Neural cell (in vitro differentiated cells): ENCODE results near the gene USP22. TPM values are rescaled to one million over a fixed set of nuclear protein-coding genes. Genes with fewer than 3 reads are reported as not detected.

Experiments
- H2AFZ ChIP-seq: fragments of 200-600, 300-800 bp; sonication (generic), shearing (Covaris generic); 2 replicates; pipeline ENCODE4 v1.6.0; 2014; ENCODE audit warnings: low read depth, mild to moderate bottlenecking, antibody characterized with exemption, low read length, moderate library complexity
- H3F3A ChIP-seq: fragments of 200-600 bp; shearing (Covaris generic); 2 replicates; pipeline ENCODE4 v1.6.1; 2016; ENCODE audit warnings: mild to moderate bottlenecking, moderate library complexity, mixed read lengths, antibody characterized with exemption, low read length; ENCODE audit not compliant: insufficient read depth, poor library complexity, severe bottlenecking
- H3K27ac ChIP-seq: fragments of 200-600, 300-800 bp; sonication (generic), shearing (Covaris generic); 2 replicates; pipeline ENCODE4 v1.5.1; 2014; ENCODE audit warnings: mild to moderate bottlenecking, low read length, moderate library complexity
- H3K27me3 ChIP-seq: fragments of 300-800, 200-600 bp; sonication (generic), shearing (Covaris generic); 2 replicates; pipeline ENCODE4 v1.6.0; 2014; ENCODE audit warnings: mild to moderate bottlenecking, low read depth, low read length, moderate library complexity; ENCODE audit not compliant: insufficient read depth
- H3K36me3 ChIP-seq: fragments of 300-800, 200-600 bp; sonication (generic), shearing (Covaris generic); 2 replicates; pipeline ENCODE4 v1.5.1; 2014; ENCODE audit warnings: mild to moderate bottlenecking, antibody characterized with exemption, low read length, moderate library complexity; ENCODE audit not compliant: insufficient read depth
- H3K4me2 ChIP-seq: fragments of 300-800, 200-600 bp; sonication (generic), shearing (Covaris generic); 2 replicates; pipeline ENCODE4 v1.6.0; 2014; ENCODE audit warnings: mild to moderate bottlenecking, low read length
- H3K4me3 ChIP-seq: fragments of 300-800, 200-600 bp; sonication (generic), shearing (Covaris generic); 2 replicates; pipeline ENCODE4 v1.5.1; 2014; ENCODE audit warnings: mild to moderate bottlenecking, low read length, moderate library complexity
- H3K79me2 ChIP-seq: fragments of 200-600 bp; shearing (Covaris generic); replicated peaks from 2 replicates; pipeline ENCODE4 v1.6.0; 2014; ENCODE audit warnings: mild to moderate bottlenecking, low read length, moderate library complexity; ENCODE audit not compliant: insufficient read depth
- H3K9ac ChIP-seq: fragments of 300-800, 200-600 bp; sonication (generic), shearing (Covaris generic); 2 replicates; pipeline ENCODE4 v1.6.1; 2016; ENCODE audit warnings: mild to moderate bottlenecking, low read length, mixed read lengths
- H3K9me2 ChIP-seq: fragments of 200-600 bp; shearing (Covaris generic); 2 replicates; pipeline ENCODE4 v1.6.1; 2016; ENCODE audit warnings: mild to moderate bottlenecking, low read length, mixed read lengths; ENCODE audit not compliant: insufficient read depth
- H3K9me3 ChIP-seq: fragments of 200-600, 300-800 bp; sonication (generic), shearing (Covaris generic); 2 replicates; pipeline ENCODE4 v1.6.1; 2016; ENCODE audit warnings: mild to moderate bottlenecking, mixed run types, low read length, moderate library complexity, mixed read lengths
- H4K20me1 ChIP-seq: fragments of 200-600 bp; shearing (Covaris generic); 2 replicates; pipeline ENCODE4 v1.6.1; 2016; ENCODE audit warnings: mild to moderate bottlenecking, mixed run types; ENCODE audit not compliant: insufficient read depth
- EP300 ChIP-seq: fragments of 450-650 bp; conservative IDR thresholded peaks from 2 replicates; pipeline ENCODE4 v1.6.1; 2014; ENCODE audit warnings: antibody characterized with exemption, mild to moderate bottlenecking, moderate library complexity; ENCODE audit not compliant: poor library complexity, severe bottlenecking
- EZH2 ChIP-seq: fragments of 200-600, 300-800 bp; shearing (Covaris generic), sonication (generic); IDR thresholded peaks from 2 replicates; pipeline ENCODE4 v1.6.1; 2014; ENCODE audit warnings: antibody characterized with exemption, low read length, borderline replicate concordance, mild to moderate bottlenecking; ENCODE audit not compliant: insufficient read depth, poor library complexity, severe bottlenecking
- MXI1 ChIP-seq: fragments of 450-650 bp; conservative IDR thresholded peaks from 2 replicates; pipeline ENCODE4 v1.6.1; 2014; ENCODE audit warnings: antibody characterized with exemption, mild to moderate bottlenecking; ENCODE audit not compliant: poor library complexity, severe bottlenecking
- RAD21 ChIP-seq: fragments of 450-650 bp; conservative IDR thresholded peaks from 2 replicates; pipeline ENCODE4 v1.6.1; 2014; ENCODE audit warnings: antibody characterized with exemption, mild to moderate bottlenecking, moderate library complexity
- SMC3 ChIP-seq: fragments of 450-650 bp; conservative IDR thresholded peaks from 2 replicates; pipeline ENCODE4 v1.6.1; 2014; ENCODE audit warnings: antibody characterized with exemption, mild to moderate bottlenecking, moderate library complexity; ENCODE audit not compliant: poor library complexity
- TAF1 ChIP-seq: IDR thresholded peaks from 2 replicates; pipeline ENCODE4 v1.6.1; 2012; ENCODE audit warnings: low read depth
- polyA plus RNA-seq: library from polyadenylated mRNA; depleted of rRNA; stranded (reverse); fragments of >200 nt; gene quantifications from 2 replicates; pipeline ENCODE4 v1.2.3, GENCODE V29; 2014
- TF ChIP-seq, protein P1 (sequence below): IDR thresholded peaks from 2 replicates; pipeline ENCODE4 v1.6.1; 2012; ENCODE audit warnings: borderline replicate concordance
- TF ChIP-seq, protein P2 (sequence below): fragments of 450-650 bp; IDR thresholded peaks from 2 replicates; pipeline ENCODE4 v1.5.1; 2014; ENCODE audit warnings: antibody characterized with exemption, mild to moderate bottlenecking, moderate library complexity; ENCODE audit not compliant: poor library complexity, severe bottlenecking

USP22 gene
- polyA plus RNA-seq, 1 donor from 2014 or later = 269 TPM

DNA sequence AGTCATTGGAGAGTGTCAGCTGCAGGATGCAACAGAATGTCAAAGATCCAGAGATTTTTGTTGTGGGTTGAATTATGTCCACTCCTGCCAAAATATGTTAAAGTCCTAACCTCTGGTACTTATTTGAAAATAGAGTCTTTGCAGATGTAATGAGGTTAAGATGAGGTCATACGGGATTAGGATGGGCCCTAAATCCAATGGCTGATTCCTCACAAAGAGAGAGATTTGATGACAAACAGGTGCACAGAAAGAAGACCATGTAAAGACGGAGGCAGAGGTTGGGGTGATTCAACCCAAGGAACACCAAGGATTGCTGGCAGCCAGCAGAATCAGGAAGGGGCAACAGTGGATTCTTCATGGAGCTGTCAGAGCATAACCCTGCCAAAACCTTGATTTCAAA lies 34.5 kb upstream of the USP22 start:
- Histone ChIP-seq H3K4me2 (no peak overlapping the region), H3K4me3 (no peak overlapping the region), H4K20me1 (no peaks in the 10 kb centered on the region), H3K9ac (no peak overlapping the region), H3K27ac (no peak overlapping the region), H3K27me3 (no peaks in the 10 kb centered on the region), H3K9me3 (no peaks in the 10 kb centered on the region), H3F3A (no peaks in the 10 kb centered on the region), H3K9me2 (no peaks in the 10 kb centered on the region), H3K36me3 (no peaks in the 10 kb centered on the region), H2AFZ (no peak overlapping the region), H3K79me2 (no peaks in the 10 kb centered on the region)
- TF ChIP-seq EP300 = no peak
- no peak for TF ChIP-seq SMC3

DNA sequence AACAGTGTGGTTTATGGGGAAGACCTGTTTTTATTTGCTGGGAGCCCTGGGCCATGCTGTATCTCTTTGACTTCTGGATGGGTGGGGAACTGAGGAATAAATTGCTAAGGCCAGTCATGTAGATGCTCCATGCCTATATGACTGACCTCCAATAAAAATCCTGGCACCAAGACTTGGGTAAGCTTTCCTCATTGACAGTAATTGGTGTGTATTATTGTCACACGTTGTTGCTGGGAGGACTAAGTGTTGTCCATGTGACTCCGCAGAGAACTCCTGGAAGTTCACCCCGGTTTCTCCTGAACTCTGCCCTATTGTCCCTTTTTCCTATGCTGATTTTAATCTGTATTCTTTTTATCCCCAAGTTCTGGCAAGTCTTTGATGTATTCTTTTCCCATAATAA lies 33.4 kb upstream of the USP22 start:
- no peak overlapping the region for H3K9ac ChIP-seq
- H3K9me3 ChIP-seq = no peaks in the 10 kb centered on the region
- no peak overlapping the region for H2AFZ ChIP-seq
- no peak overlapping the region for H3K27ac ChIP-seq
- no peak overlapping the region for H3K4me3 ChIP-seq
- no peaks in the 10 kb centered on the region for H3K27me3 ChIP-seq
- H3K36me3 ChIP-seq = no peaks in the 10 kb centered on the region
- no peaks in the 10 kb centered on the region for H4K20me1 ChIP-seq
- H3F3A ChIP-seq = no peaks in the 10 kb centered on the region
- TF ChIP-seq, protein P1, sequence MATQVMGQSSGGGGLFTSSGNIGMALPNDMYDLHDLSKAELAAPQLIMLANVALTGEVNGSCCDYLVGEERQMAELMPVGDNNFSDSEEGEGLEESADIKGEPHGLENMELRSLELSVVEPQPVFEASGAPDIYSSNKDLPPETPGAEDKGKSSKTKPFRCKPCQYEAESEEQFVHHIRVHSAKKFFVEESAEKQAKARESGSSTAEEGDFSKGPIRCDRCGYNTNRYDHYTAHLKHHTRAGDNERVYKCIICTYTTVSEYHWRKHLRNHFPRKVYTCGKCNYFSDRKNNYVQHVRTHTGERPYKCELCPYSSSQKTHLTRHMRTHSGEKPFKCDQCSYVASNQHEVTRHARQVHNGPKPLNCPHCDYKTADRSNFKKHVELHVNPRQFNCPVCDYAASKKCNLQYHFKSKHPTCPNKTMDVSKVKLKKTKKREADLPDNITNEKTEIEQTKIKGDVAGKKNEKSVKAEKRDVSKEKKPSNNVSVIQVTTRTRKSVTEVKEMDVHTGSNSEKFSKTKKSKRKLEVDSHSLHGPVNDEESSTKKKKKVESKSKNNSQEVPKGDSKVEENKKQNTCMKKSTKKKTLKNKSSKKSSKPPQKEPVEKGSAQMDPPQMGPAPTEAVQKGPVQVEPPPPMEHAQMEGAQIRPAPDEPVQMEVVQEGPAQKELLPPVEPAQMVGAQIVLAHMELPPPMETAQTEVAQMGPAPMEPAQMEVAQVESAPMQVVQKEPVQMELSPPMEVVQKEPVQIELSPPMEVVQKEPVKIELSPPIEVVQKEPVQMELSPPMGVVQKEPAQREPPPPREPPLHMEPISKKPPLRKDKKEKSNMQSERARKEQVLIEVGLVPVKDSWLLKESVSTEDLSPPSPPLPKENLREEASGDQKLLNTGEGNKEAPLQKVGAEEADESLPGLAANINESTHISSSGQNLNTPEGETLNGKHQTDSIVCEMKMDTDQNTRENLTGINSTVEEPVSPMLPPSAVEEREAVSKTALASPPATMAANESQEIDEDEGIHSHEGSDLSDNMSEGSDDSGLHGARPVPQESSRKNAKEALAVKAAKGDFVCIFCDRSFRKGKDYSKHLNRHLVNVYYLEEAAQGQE = no peak
- no peaks in the 10 kb centered on the region for H3K9me2 ChIP-seq
- no peaks in the 10 kb centered on the region for H3K79me2 ChIP-seq
- H3K4me2 ChIP-seq = no peak overlapping the region

DNA sequence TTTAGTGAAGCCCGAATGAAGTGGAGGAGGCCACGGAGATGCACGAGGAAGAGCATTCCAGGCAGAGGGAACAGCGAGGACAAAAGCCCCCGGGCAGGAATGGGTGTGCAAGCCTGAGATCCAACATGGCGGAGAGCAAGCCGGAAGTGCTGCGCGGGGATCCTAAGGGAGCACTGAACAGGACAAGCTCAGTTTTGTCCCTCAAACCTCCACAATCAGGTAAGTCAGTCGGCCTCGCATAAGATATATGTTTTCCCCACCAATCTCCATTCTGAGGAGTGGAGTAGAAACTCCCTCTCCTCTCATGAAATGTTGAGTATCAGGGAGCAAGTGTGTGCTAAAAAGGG lies 32.9 kb upstream of the USP22 start:
- Histone ChIP-seq H3F3A (no peaks in the 10 kb centered on the region), H3K4me3 (no peak overlapping the region), H2AFZ (no peak overlapping the region), H3K27me3 (no peaks in the 10 kb centered on the region), H3K9ac (no peak overlapping the region), H3K9me3 (no peaks in the 10 kb centered on the region), H3K27ac (no peak overlapping the region), H3K4me2 (no peak overlapping the region), H3K9me2 (no peaks in the 10 kb centered on the region), H4K20me1 (no peaks in the 10 kb centered on the region), H3K36me3 (no peaks in the 10 kb centered on the region), H3K79me2 (no peaks in the 10 kb centered on the region)
- TF ChIP-seq MXI1 (no peak), RAD21 (no peak), EP300 (no peak), TAF1 (no peak), EZH2 (no peak)

DNA sequence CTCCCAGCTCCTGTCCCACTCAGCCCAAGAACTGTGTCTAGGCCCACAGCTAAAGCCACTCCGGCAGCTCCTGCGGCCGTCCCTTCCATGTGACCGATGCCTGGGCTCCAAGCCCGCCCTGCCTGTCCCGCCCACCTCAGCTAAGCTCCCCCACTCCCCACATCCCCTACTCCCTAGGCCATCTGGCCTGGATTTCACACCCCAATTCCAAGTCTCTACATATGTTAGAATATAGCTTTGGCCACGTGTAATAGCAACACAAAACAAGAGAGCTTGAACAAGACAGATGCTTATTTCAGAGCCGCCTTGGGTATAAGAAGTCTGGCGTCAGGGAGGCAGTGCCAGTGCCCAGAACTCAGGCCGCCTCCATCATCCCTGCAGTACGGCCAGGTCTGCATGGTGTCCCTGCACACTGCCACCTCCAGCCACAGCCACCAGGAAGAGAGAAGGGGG lies 30.0 kb upstream of the USP22 start:
- Histone ChIP-seq H3K4me3 (no peak overlapping the region), H3K9me3 (no peaks in the 10 kb centered on the region), H3K27ac (no peak overlapping the region), H4K20me1 (no peaks in the 10 kb centered on the region), H3K9me2 (no peaks in the 10 kb centered on the region), H3K27me3 (no peaks in the 10 kb centered on the region), H3K4me2 (no peak overlapping the region), H3K36me3 (no peaks in the 10 kb centered on the region), H3K9ac (no peak overlapping the region), H2AFZ (no peak overlapping the region), H3F3A (no peaks in the 10 kb centered on the region), H3K79me2 (no peaks in the 10 kb centered on the region)
- TF ChIP-seq, protein P1 = no peak
- TF ChIP-seq EP300 = no peak
- TF ChIP-seq, protein P2, sequence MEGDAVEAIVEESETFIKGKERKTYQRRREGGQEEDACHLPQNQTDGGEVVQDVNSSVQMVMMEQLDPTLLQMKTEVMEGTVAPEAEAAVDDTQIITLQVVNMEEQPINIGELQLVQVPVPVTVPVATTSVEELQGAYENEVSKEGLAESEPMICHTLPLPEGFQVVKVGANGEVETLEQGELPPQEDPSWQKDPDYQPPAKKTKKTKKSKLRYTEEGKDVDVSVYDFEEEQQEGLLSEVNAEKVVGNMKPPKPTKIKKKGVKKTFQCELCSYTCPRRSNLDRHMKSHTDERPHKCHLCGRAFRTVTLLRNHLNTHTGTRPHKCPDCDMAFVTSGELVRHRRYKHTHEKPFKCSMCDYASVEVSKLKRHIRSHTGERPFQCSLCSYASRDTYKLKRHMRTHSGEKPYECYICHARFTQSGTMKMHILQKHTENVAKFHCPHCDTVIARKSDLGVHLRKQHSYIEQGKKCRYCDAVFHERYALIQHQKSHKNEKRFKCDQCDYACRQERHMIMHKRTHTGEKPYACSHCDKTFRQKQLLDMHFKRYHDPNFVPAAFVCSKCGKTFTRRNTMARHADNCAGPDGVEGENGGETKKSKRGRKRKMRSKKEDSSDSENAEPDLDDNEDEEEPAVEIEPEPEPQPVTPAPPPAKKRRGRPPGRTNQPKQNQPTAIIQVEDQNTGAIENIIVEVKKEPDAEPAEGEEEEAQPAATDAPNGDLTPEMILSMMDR = no peak
- TF ChIP-seq EZH2 = no peak
